Ovary (tissue), 9 donors: ENCODE data around the gene RAB27B. TPM values are rescaled to one million over a fixed set of nuclear protein-coding genes. Genes with fewer than 3 reads are reported as not detected.

ENCODE experiments used
- DNase-seq, 5 donors: peaks; one replicate each; pipeline ENCODE4 v3.0.0-alpha.2; 2019 to 2020
- H3K27ac ChIP-seq, 2 donors: fragments of 200-600 bp; one replicate each; pipeline versions ENCODE4 v1.5.1 to v1.8.0; 2019 to 2022
- H3K27me3 ChIP-seq: fragments of 200-600 bp; one replicate; pipeline ENCODE4 v1.8.0; 2022
- H3K36me3 ChIP-seq: fragments of 200-600 bp; sonication (generic); one replicate; pipeline ENCODE4 v1.5.1; 2019
- H3K4me1 ChIP-seq: one replicate; pipeline ENCODE4 v1.8.1; 2013; ENCODE audit warnings: mild to moderate bottlenecking, moderate library complexity; ENCODE audit not compliant: insufficient read depth
- H3K4me3 ChIP-seq: fragments of 200-600 bp; sonication (generic); one replicate; pipeline ENCODE4 v1.5.1; 2017
- H3K9me3 ChIP-seq, 2 donors: fragments of 200-600 bp in 1 of 2; sonication (generic) in 1 of 2; one replicate each; pipeline versions ENCODE4 v1.5.1 to v1.8.1; 2013 to 2019; ENCODE audit warnings: mild to moderate bottlenecking in 1 of 2, moderate library complexity in 1 of 2
- EP300 ChIP-seq: sonication (generic); formaldehyde crosslinking; IDR thresholded peaks from one replicate; pipeline ENCODE4 v1.6.1; 2017; ENCODE audit warnings: antibody characterized with exemption
- POLR2A ChIP-seq: fragments of 450-650 bp; IDR thresholded peaks from one replicate; pipeline ENCODE4 v1.6.1; 2017; ENCODE audit warnings: antibody characterized with exemption, mild to moderate bottlenecking, moderate library complexity
- WGBS, 3 donors: extraction: QIAGEN DNeasy Blood & Tissue Kit in 1 of 3; methylation state at CpG; one replicate each; pipeline versions ENCODE4 v1.1.5 to v1.1.7; 2013 to 2017; 5-methylcytosine and 5-hydroxymethylcytosine counted together
- intact Hi-C, 4 donors: fragments of 100-400 bp; cut with DNase I; formaldehyde crosslinking; loops; one replicate each; pipeline versions ENCODE4 v1.11.0 to v1.15.1; 2022 to 2023
- polyA plus RNA-seq, 2 donors: library from polyadenylated mRNA; stranded (reverse); fragments of 200-250 nt in 1 of 2; fragments of 350-450 nt in 1 of 2; fragmentation: Illumina TruSeq in 1 of 2; extraction: RNeasy Lipid Tissue Mini Kit (QIAGEN cat#74804) in 1 of 2; gene quantifications; one replicate each; pipeline ENCODE4 v1.2.3, GENCODE V29; 2013 to 2014
- total RNA-seq, 7 donors: library from RNA; depleted of rRNA in 2 of 7; stranded (reverse); fragments of >200 nt in 2 of 7; fragmentation: NEBNext Ultra II Directional in 3 of 7; extraction: Animal tissue kit (Norgen Biotek cat#: 25700) in 3 of 7; gene quantifications; one replicate each; pipeline versions ENCODE4 v1.1.0 to v1.2.4, GENCODE V29; 2016 to 2023
- TF ChIP-seq, protein P1 (sequence below), 3 donors: fragments of 450-650 bp in 2 of 3; fragments of 200-600 bp in 1 of 3; IDR thresholded peaks; one replicate each; pipeline versions ENCODE4 v1.5.1 to v1.8.0; 2016 to 2022; ENCODE audit warnings: antibody characterized with exemption in 3 of 3, mild to moderate bottlenecking in 1 of 3
- donor health status: DM: no; HTN: no; CAD: no; lungs with moderate emphysema.
- donor health status: DM: no; HTN: no; CAD: no.
- donor health status: Bipolar disorder and iron deficiency.
- donor health status: DM: yes; HTN: yes; CAD: no.
- donor health status: DM: no; HTN: no; CAD: no.
- donor health status: DM: yes; HTN: yes; CAD: no.

Gene RAB27B
- total and polyA plus RNA-seq, 9 donors = 0.05 to 3.9 (median 0.12) TPM

GRCh38 chr18:54931152-54931551 lies 102.9 kb downstream of the RAB27B start:
- intact Hi-C loops = no loop called here
- TF ChIP-seq, protein P1, sequence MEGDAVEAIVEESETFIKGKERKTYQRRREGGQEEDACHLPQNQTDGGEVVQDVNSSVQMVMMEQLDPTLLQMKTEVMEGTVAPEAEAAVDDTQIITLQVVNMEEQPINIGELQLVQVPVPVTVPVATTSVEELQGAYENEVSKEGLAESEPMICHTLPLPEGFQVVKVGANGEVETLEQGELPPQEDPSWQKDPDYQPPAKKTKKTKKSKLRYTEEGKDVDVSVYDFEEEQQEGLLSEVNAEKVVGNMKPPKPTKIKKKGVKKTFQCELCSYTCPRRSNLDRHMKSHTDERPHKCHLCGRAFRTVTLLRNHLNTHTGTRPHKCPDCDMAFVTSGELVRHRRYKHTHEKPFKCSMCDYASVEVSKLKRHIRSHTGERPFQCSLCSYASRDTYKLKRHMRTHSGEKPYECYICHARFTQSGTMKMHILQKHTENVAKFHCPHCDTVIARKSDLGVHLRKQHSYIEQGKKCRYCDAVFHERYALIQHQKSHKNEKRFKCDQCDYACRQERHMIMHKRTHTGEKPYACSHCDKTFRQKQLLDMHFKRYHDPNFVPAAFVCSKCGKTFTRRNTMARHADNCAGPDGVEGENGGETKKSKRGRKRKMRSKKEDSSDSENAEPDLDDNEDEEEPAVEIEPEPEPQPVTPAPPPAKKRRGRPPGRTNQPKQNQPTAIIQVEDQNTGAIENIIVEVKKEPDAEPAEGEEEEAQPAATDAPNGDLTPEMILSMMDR (IDR thresholded peaks at IDR 0.05) = no peak
- TF ChIP-seq POLR2A (no peak), EP300 (no peak)
- 97 to 99% (median 97%) methylated on average over 4 of the region's 4 CpGs for WGBS, 3 donors

DNA sequence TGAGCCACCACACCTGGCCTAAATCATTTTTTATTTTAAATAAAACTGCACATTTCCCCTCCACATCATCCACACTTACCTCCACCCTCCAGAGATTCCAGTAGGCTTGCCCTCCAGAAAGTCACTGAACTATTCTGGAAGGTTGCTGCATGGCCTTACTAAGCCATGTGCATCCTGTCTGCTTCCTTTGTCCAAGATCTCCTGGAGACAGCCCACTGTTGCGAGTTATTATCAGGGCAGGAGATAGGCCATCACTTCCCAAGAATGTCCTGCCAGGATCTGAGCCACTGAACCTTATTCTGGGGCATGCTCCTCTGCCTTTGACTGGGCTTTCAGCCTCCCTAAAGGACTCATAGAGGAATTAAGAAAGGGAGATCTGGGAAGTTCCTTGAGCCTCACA lies 104.2 kb downstream of the RAB27B start:
- no peaks in the 10 kb centered on the region for H3K27me3 ChIP-seq
- WGBS, 3 donors = 0 to 89% (median 55%) methylated on average over 1 of the region's 1 CpG
- no peaks in the 10 kb centered on the region for H3K4me1 ChIP-seq
- intact Hi-C loops = no loop called here
- H3K27ac ChIP-seq = no peak overlapping the region
- H3K9me3 ChIP-seq = no peaks in the 10 kb centered on the region
- DNase-seq = no peak
- no peak overlapping the region for H3K4me3 ChIP-seq
- no peaks in the 10 kb centered on the region for H3K36me3 ChIP-seq
- TF ChIP-seq, protein P1 (IDR thresholded peaks at IDR 0.05) = no peak

More at GRCh38 chr18:54931152-54931551, 102.9 kb downstream of the RAB27B start:
- DNase-seq = no peak
- H3K27ac ChIP-seq = no peak overlapping the region
- no peaks in the 10 kb centered on the region for H3K36me3 ChIP-seq
- no peaks in the 10 kb centered on the region for H3K9me3 ChIP-seq
- no peaks in the 10 kb centered on the region for H3K27me3 ChIP-seq
- H3K4me1 ChIP-seq = no peaks in the 10 kb centered on the region
- H3K4me3 ChIP-seq = no peak overlapping the region

- Histone ChIP-seq H3K27me3 (no peaks in the 10 kb centered on the region), H3K36me3 (no peaks in the 10 kb centered on the region), H3K9me3 (no peaks in the 10 kb centered on the region), H3K4me3 (no peak overlapping the region), H3K4me1 (no peaks in the 10 kb centered on the region), H3K27ac (no peak overlapping the region)
- 94 to 95% (median 95%) methylated on average over 3 of the region's 3 CpGs for WGBS, 3 donors
- intact Hi-C loops = no loop called here
- TF ChIP-seq, protein P1 (IDR thresholded peaks at IDR 0.05) = no peak
- TF ChIP-seq POLR2A (no peak), EP300 (no peak)
- DNase-seq = no peak
Measured at GRCh38 chr18:54938506-54938905, 110.2 kb downstream of the RAB27B start.

- no peaks in the 10 kb centered on the region for H3K4me1 ChIP-seq
- no peak for DNase-seq
- no peak for TF ChIP-seq POLR2A
- TF ChIP-seq, protein P1 (IDR thresholded peaks at IDR 0.05) = no peak
- no peak for TF ChIP-seq EP300
- intact Hi-C loops = no loop called here
- 78 to 95% (median 92%) methylated on average over 7 of the region's 7 CpGs for WGBS, 3 donors
- H3K27me3 ChIP-seq = no peaks in the 10 kb centered on the region
- H3K4me3 ChIP-seq = no peak overlapping the region
- H3K36me3 ChIP-seq = no peaks in the 10 kb centered on the region
- no peaks in the 10 kb centered on the region for H3K9me3 ChIP-seq
- H3K27ac ChIP-seq = no peak overlapping the region
Measured at GRCh38 chr18:54939361-54939917, 111.2 kb downstream of the RAB27B start.
